ENCODE measurements around the gene CAMKMT. TPM values are rescaled to one million over a fixed set of nuclear protein-coding genes. Genes with fewer than 3 reads are reported as not detected.

Gene CAMKMT
- total RNA-seq, 1 experiment from 2014 or later: 2.7 TPM

GRCh38 chr2:44705356-44705755 lies 343.6 kb downstream of the CAMKMT start:
- H3K9me3 ChIP-seq (ENCODE audit: low read length): no peaks in the 10 kb centered on the region
- CTCF ChIA-PET: interaction anchor here (0.5 kb wide), 1 partner anchor 309 kb away, joined by 3 read pairs; no protein-coding TSS in a partner anchor
- intact Hi-C loops (cut with micrococcal nuclease): no loop called here
- no peaks in the 10 kb centered on the region for H3F3A ChIP-seq (ENCODE audit: low read length, unreplicated experiment)
- no peak overlapping the region for H2AFZ ChIP-seq (ENCODE audit: low read length)
- no peak overlapping the region for H3K9ac ChIP-seq (ENCODE audit: low read length)
- H3K4me3 ChIP-seq (ENCODE audit: low read length): no peak overlapping the region
- H3K79me2 ChIP-seq (ENCODE audit: low read length): no peaks in the 10 kb centered on the region
- TF ChIP-seq EZH2phosphoT487 (IDR thresholded peaks at IDR 0.05; ENCODE audit: borderline replicate concordance, low read length): no peak
- TF ChIP-seq EZH2 (IDR thresholded peaks at IDR 0.05; ENCODE audit: low read length, unreplicated experiment): no peak
- no peak for TF ChIP-seq CTCF (conservative IDR thresholded peaks at IDR 0.05; ENCODE audit: low read depth, low read length)
- H3K27me3 ChIP-seq (ENCODE audit: low read length): no peaks in the 10 kb centered on the region
- ATAC-seq: no peak
- peaks cover 14% of the 10 kb centered on the region for H3K4me1 ChIP-seq (ENCODE audit: insufficient read depth, low read length)
- no peaks in the 10 kb centered on the region for H3K36me3 ChIP-seq (ENCODE audit: low read depth, low read length)
- H3K9me2 ChIP-seq (replicated peaks; ENCODE audit: low read length): no peaks in the 10 kb centered on the region
- POLR2A ChIA-PET (ENCODE audit: unreplicated experiment): no interaction called here
- H3K4me2 ChIP-seq (ENCODE audit: low read length): no peak overlapping the region
- no peaks in the 10 kb centered on the region for H4K20me1 ChIP-seq (ENCODE audit: low read length)
- DNase-seq: no peak
- H3K27ac ChIP-seq (ENCODE audit: low read length): no peak overlapping the region
- BruUV-seq (replicated peaks): no TSS peak

GRCh38 chr2:44705876-44706480 lies 344.2 kb downstream of the CAMKMT start:
- DNase-seq (no peak), ATAC-seq (no peak)
- Histone ChIP-seq H3K9me2 (replicated peaks; ENCODE audit: low read length) (no peaks in the 10 kb centered on the region), H3K36me3 (ENCODE audit: low read depth, low read length) (no peaks in the 10 kb centered on the region), H3K27me3 (ENCODE audit: low read length) (no peaks in the 10 kb centered on the region), H3K9me3 (ENCODE audit: low read length) (no peaks in the 10 kb centered on the region), H4K20me1 (ENCODE audit: low read length) (no peaks in the 10 kb centered on the region), H3K79me2 (ENCODE audit: low read length) (no peaks in the 10 kb centered on the region), H3K9ac (ENCODE audit: low read length) (no peak overlapping the region), H3F3A (ENCODE audit: low read length, unreplicated experiment) (no peaks in the 10 kb centered on the region), H3K4me1 (ENCODE audit: insufficient read depth, low read length) (peaks cover 14% of the 10 kb centered on the region), H3K4me2 (ENCODE audit: low read length) (no peak overlapping the region), H2AFZ (ENCODE audit: low read length) (no peak overlapping the region), H3K4me3 (ENCODE audit: low read length) (no peak overlapping the region), H3K27ac (ENCODE audit: low read length) (no peak overlapping the region)
- BruUV-seq (replicated peaks): no TSS peak
- intact Hi-C loops (cut with micrococcal nuclease): no loop called here
- POLR2A ChIA-PET (ENCODE audit: unreplicated experiment): no interaction called here
- CTCF ChIA-PET: interaction anchor here (0.5 kb wide), 1 partner anchor 310 kb away, joined by 3 read pairs; no protein-coding TSS in a partner anchor
- TF ChIP-seq EZH2 (IDR thresholded peaks at IDR 0.05; ENCODE audit: low read length, unreplicated experiment) (no peak), CTCF (conservative IDR thresholded peaks at IDR 0.05; ENCODE audit: low read depth, low read length) (no peak), EZH2phosphoT487 (IDR thresholded peaks at IDR 0.05; ENCODE audit: borderline replicate concordance, low read length) (no peak)

GRCh38 chr2:44706681-44707553 lies 345.2 kb downstream of the CAMKMT start:
- Histone ChIP-seq H3K9me2 (replicated peaks; ENCODE audit: low read length) (no peaks in the 10 kb centered on the region), H3F3A (ENCODE audit: low read length, unreplicated experiment) (no peaks in the 10 kb centered on the region), H4K20me1 (ENCODE audit: low read length) (no peaks in the 10 kb centered on the region), H3K79me2 (ENCODE audit: low read length) (no peaks in the 10 kb centered on the region), H2AFZ (ENCODE audit: low read length) (no peak overlapping the region), H3K9ac (ENCODE audit: low read length) (no peak overlapping the region), H3K4me3 (ENCODE audit: low read length) (no peak overlapping the region), H3K4me2 (ENCODE audit: low read length) (no peak overlapping the region), H3K36me3 (ENCODE audit: low read depth, low read length) (no peaks in the 10 kb centered on the region), H3K27me3 (ENCODE audit: low read length) (no peaks in the 10 kb centered on the region), H3K27ac (ENCODE audit: low read length) (no peak overlapping the region), H3K4me1 (ENCODE audit: insufficient read depth, low read length) (peaks cover 14% of the 10 kb centered on the region), H3K9me3 (ENCODE audit: low read length) (no peaks in the 10 kb centered on the region)
- intact Hi-C loops (cut with micrococcal nuclease): no loop called here
- no TSS peak for BruUV-seq (replicated peaks)
- ATAC-seq (no peak), DNase-seq (no peak)
- CTCF ChIA-PET: no interaction called here
- TF ChIP-seq EZH2phosphoT487 (IDR thresholded peaks at IDR 0.05; ENCODE audit: borderline replicate concordance, low read length) (no peak), EZH2 (IDR thresholded peaks at IDR 0.05; ENCODE audit: low read length, unreplicated experiment) (no peak), CTCF (conservative IDR thresholded peaks at IDR 0.05; ENCODE audit: low read depth, low read length) (no peak)
- POLR2A ChIA-PET (ENCODE audit: unreplicated experiment): no interaction called here

Measured in PC-3 (cell line).